ENCODE results near the gene MGME1. TPM values are rescaled to one million over a fixed set of nuclear protein-coding genes. Genes with fewer than 3 reads are reported as not detected.
A peak's percentile ranks its signal among the peaks of the same experiment; 100 is the strongest.

The MGME1 gene
- total and polyA plus RNA-seq, 2 of the 13 experiments (the other 11 are each of a cell fraction or from before 2014, with no cell fraction given), result 36.7 to 66.6 TPM

DNA sequence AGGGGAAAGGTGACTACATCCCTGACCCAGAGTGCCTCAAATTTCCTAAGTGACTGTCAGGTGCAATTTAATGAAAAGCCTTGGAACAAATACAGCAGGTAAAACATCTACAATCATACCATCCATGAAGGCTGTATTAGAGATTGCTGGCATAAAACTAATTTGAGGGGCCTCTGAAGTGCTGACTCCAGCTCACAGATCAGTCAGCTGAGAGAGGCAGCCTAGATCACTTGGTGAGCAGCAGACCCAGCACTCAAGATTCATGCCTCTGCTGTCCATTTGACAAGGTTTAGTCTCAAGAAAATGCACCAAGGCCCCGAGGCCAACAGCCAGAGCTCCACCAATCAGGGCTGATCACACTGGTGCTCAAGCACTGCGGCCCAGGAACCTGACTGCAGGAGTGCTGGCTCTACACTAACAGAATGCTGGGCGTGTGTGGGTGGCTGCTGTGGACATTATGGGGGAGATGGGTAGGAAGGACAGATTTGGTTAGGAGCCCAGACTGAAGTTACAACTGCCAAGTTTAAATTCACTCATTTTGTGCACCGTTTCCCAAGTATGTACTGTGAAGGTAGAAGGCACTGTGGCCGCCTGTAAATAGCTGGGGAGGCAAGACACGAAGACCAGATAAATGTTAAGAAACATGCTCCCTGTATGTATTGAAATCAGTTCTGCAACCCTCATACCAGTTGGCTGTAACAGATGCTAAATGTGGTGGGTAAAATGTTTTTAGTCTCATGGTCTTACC is 28.4 kb upstream of the MGME1 start (continued):
- TF ChIP-seq HINFP (CRISPR knock-in tag; IDR thresholded peaks at IDR 0.05; ENCODE audit: low read depth) (peak; percentile 39; the same call in 1 of the 2 replicates), HDAC6 (IDR thresholded peaks at IDR 0.05; ENCODE audit: low read depth, low read length) (no peak), ARID2 (CRISPR knock-in tag; IDR thresholded peaks at IDR 0.05; ENCODE audit: borderline replicate concordance) (peak; percentile 39; the same call in 1 of the 2 replicates), RELA (CRISPR knock-in tag; IDR thresholded peaks at IDR 0.05) (no peak), ZNF678 (CRISPR knock-in tag; IDR thresholded peaks at IDR 0.05) (0 out of 2 replicates have a peak, but pooled peaks have one; percentile 65), MIER3 (CRISPR knock-in tag; IDR thresholded peaks at IDR 0.05; ENCODE audit: borderline replicate concordance) (no peak), FIP1L1 (IDR thresholded peaks at IDR 0.05; ENCODE audit: borderline replicate concordance, insufficient read depth, low read depth, low read length) (no peak), ARHGAP35 (CRISPR knock-in tag; IDR thresholded peaks at IDR 0.05; ENCODE audit: borderline replicate concordance) (0 out of 2 replicates have a peak, but pooled peaks have one; percentile 19), HNRNPLL (IDR thresholded peaks at IDR 0.05; ENCODE audit: low read depth, low read length, poor library complexity, severe bottlenecking) (no peak), MED13 (CRISPR knock-in tag; IDR thresholded peaks at IDR 0.05) (peak; percentile 48; the same call in 1 of the 2 replicates), RFXANK (CRISPR knock-in tag; IDR thresholded peaks at IDR 0.05) (no peak), NFYC (CRISPR knock-in tag; IDR thresholded peaks at IDR 0.05) (peak; percentile 17; the same call in 1 of the 2 replicates), TARDBP (CRISPR knock-in tag; IDR thresholded peaks at IDR 0.05) (peak; percentile 87), ZKSCAN8 (CRISPR knock-in tag; IDR thresholded peaks at IDR 0.05; ENCODE audit: borderline replicate concordance) (no peak), GPN1 (CRISPR knock-in tag; IDR thresholded peaks at IDR 0.05; ENCODE audit: borderline replicate concordance) (no peak)
- TF ChIP-seq, protein P1, sequence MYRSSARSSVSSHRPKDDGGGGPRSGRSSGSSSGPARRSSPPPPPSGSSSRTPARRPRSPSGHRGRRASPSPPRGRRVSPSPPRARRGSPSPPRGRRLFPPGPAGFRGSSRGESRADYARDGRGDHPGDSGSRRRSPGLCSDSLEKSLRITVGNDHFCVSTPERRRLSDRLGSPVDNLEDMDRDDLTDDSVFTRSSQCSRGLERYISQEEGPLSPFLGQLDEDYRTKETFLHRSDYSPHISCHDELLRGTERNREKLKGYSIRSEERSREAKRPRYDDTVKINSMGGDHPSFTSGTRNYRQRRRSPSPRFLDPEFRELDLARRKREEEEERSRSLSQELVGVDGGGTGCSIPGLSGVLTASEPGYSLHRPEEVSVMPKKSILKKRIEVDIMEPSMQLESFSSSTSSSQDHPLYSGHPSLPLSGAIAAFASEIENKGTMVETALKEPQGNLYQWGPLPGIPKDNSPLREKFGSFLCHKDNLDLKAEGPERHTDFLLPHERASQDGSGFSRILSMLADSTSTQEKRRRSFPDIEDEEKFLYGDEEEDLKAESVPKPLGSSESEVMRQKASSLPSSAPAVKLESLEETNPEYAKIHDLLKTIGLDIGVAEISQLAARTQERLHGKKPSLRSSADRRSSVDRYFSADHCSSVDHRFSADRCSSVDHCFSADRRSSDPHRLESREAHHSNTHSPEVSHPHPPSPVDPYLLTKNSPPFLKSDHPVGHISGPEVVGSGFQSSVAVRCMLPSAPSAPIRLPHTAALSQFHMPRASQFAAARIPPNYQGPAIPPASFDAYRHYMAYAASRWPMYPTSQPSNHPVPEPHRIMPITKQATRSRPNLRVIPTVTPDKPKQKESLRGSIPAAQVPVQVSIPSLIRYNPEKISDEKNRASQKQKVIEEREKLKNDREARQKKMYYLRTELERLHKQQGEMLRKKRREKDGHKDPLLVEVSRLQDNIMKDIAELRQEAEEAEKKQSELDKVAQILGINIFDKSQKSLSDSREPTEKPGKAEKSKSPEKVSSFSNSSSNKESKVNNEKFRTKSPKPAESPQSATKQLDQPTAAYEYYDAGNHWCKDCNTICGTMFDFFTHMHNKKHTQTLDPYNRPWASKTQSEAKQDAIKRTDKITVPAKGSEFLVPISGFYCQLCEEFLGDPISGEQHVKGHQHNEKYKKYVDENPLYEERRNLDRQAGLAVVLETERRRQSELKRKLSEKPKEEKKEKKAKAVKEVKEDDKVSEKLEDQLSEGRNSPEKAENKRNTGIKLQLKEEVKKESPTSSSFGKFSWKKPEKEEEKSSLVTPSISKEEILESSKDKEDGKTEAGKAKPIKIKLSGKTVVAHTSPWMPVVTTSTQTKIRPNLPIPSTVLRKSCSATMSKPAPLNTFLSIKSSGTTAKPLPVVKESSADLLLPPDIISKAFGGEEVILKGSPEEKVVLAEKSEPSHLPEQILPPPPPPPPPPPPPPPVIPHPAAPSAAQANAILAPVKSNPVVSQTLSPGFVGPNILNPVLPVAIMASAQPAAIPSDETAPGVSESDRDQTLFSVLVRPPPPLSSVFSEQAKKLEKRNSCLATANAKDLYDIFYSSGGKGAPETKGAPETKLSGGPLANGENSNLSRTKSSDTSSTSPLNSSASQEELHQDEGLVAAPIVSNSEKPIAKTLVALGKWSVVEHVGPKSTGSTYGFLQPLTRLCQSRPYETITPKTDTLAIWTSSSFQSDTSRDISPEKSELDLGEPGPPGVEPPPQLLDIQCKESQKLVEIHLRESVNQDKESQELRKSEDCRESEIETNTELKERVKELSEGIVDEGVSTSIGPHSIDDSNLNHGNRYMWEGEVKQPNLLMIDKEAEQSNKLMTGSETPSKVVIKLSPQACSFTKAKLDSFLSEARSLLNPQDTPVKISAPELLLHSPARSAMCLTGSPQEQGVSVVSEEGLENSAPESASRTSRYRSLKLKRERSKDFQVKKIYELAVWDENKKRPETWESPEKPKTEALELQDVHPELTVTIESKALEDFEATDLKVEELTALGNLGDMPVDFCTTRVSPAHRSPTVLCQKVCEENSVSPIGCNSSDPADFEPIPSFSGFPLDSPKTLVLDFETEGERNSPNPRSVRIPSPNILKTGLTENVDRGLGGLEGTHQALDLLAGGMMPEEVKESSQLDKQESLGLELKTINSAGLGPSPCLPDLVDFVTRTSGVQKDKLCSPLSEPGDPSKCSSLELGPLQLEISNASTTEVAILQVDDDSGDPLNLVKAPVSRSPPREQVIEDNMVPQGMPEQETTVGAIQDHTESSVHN (CRISPR knock-in tag; IDR thresholded peaks at IDR 0.05), result peak; percentile 61; the same call in 1 of the 2 replicates
- TF ChIP-seq, protein P2, sequence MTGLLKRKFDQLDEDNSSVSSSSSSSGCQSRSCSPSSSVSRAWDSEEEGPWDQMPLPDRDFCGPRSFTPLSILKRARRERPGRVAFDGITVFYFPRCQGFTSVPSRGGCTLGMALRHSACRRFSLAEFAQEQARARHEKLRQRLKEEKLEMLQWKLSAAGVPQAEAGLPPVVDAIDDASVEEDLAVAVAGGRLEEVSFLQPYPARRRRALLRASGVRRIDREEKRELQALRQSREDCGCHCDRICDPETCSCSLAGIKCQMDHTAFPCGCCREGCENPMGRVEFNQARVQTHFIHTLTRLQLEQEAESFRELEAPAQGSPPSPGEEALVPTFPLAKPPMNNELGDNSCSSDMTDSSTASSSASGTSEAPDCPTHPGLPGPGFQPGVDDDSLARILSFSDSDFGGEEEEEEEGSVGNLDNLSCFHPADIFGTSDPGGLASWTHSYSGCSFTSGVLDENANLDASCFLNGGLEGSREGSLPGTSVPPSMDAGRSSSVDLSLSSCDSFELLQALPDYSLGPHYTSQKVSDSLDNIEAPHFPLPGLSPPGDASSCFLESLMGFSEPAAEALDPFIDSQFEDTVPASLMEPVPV (CRISPR knock-in tag; IDR thresholded peaks at IDR 0.05), result peak; percentile 33; the same call in 1 of the 2 replicates

Data from HepG2 (cell line).